IMR-90 (cell line): Measurements from ENCODE around the gene ERC2. TPM values are rescaled to one million over a fixed set of nuclear protein-coding genes. Genes with fewer than 3 reads are reported as not detected.

Source experiments
- ATAC-seq: fragments of 200-7000 bp; cut with Tn5 transposase; 2 replicates; pipeline ENCODE4 v1.9.1; 2020; ENCODE audit warnings: low read depth, mild to moderate bottlenecking, moderate library complexity
- BruUV-seq: library from RNA; stranded (reverse); fragments of 400-500 nt; replicated peaks from 2 replicates; lab custom pipeline; 2021; lab: Mats Ljungman, UMichigan
- CTCF ChIA-PET: fragments of 300-600 bp; formaldehyde crosslinking; extraction: SDS; loops from one replicate; lab custom pipeline; 2021; ENCODE audit warnings: antibody characterized with exemption; lab: Yijun Ruan, JAX
- POLR2A ChIA-PET: fragments of 300-600 bp; sonication (Branson Sonifier 250); formaldehyde crosslinking; loops from one replicate; lab custom pipeline; 2022; ENCODE audit warnings: antibody characterized with exemption; ENCODE audit not compliant: unreplicated experiment; lab: Charles Lee
- DNase-seq: peaks from one replicate; pipeline ENCODE4 v3.0.0; 2013
- H2AFZ ChIP-seq: replicated peaks from 2 replicates; pipeline ENCODE3; 2013; ENCODE audit warnings: low read length, mild to moderate bottlenecking; ENCODE audit not compliant: poor library complexity
- H2AK5ac ChIP-seq: 2 replicates; pipeline ENCODE4 v1.6.1; 2013; ENCODE audit warnings: low read depth, low read length, inconsistent platforms
- H2AK9ac ChIP-seq: replicated peaks from 2 replicates; pipeline ENCODE3; 2013; ENCODE audit warnings: mild to moderate bottlenecking, low read depth, low read length, moderate library complexity; ENCODE audit not compliant: poor library complexity
- H2BK120ac ChIP-seq: 2 replicates; pipeline ENCODE4 v1.6.1; 2013; ENCODE audit warnings: low read depth, low read length, inconsistent platforms
- H2BK15ac ChIP-seq: 3 replicates; pipeline ENCODE4 v1.6.1; 2013; ENCODE audit warnings: low read depth, low read length, inconsistent platforms
- H2BK20ac ChIP-seq: 2 replicates; pipeline ENCODE4 v1.6.1; 2013; ENCODE audit warnings: low read depth, mild to moderate bottlenecking, inconsistent platforms, low read length, moderate library complexity
- H2BK5ac ChIP-seq: 2 replicates; pipeline ENCODE4 v1.6.1; 2013; ENCODE audit warnings: mild to moderate bottlenecking, low read depth, low read length, inconsistent platforms; ENCODE audit not compliant: poor library complexity, severe bottlenecking
- H3K14ac ChIP-seq: replicated peaks from 2 replicates; pipeline ENCODE4 v1.6.1; 2013; ENCODE audit warnings: low read depth, low read length, inconsistent platforms
- H3K18ac ChIP-seq: 2 replicates; pipeline ENCODE4 v1.6.1; 2013; ENCODE audit warnings: low read depth, low read length, control low read depth
- H3K23ac ChIP-seq: 2 replicates; pipeline ENCODE4 v1.6.1; 2013; ENCODE audit warnings: low read depth, low read length, inconsistent platforms
- H3K27ac ChIP-seq: 2 replicates; pipeline ENCODE4 v1.5.1; 2013; ENCODE audit warnings: mild to moderate bottlenecking, control low read depth, low read length; ENCODE audit not compliant: insufficient read depth
- H3K27me3 ChIP-seq: 2 replicates; pipeline ENCODE4 v1.6.1; 2013; ENCODE audit warnings: low read length; ENCODE audit not compliant: control insufficient read depth, insufficient read depth
- H3K36me3 ChIP-seq: 2 replicates; pipeline ENCODE4 v1.6.1; 2013; ENCODE audit warnings: low read length, mixed read lengths; ENCODE audit not compliant: control insufficient read depth, insufficient read depth
- H3K4ac ChIP-seq: 2 replicates; pipeline ENCODE4 v1.6.1; 2013; ENCODE audit warnings: low read depth, low read length, inconsistent platforms
- H3K4me1 ChIP-seq: 2 replicates; pipeline ENCODE4 v1.6.1; 2013; ENCODE audit warnings: low read length, mixed read lengths; ENCODE audit not compliant: control insufficient read depth, insufficient read depth
- H3K4me2 ChIP-seq: 2 replicates; pipeline ENCODE4 v1.6.1; 2013; ENCODE audit warnings: low read depth, mild to moderate bottlenecking, control low read depth, low read length, moderate library complexity
- H3K4me3 ChIP-seq: 2 replicates; pipeline ENCODE4 v1.5.1; 2013; ENCODE audit warnings: low read depth, mild to moderate bottlenecking, control low read depth, low read length, moderate library complexity; ENCODE audit not compliant: insufficient read depth
- H3K56ac ChIP-seq: 2 replicates; pipeline ENCODE4 v1.6.1; 2013; ENCODE audit warnings: low read length, inconsistent platforms; ENCODE audit not compliant: insufficient read depth; ENCODE audit errors: extremely low read depth
- H3K79me1 ChIP-seq, 2 experiments: 2 replicates each; pipeline ENCODE4 v1.6.1; 2013; ENCODE audit warnings: low read length in 2 of 2, inconsistent platforms in 1 of 2, low read depth in 1 of 2
- H3K9ac ChIP-seq: 2 replicates; pipeline ENCODE4 v1.6.1; 2013; ENCODE audit warnings: low read depth, low read length, control low read depth
- H3K9me1 ChIP-seq: 2 replicates; pipeline ENCODE4 v1.6.1; 2013; ENCODE audit warnings: low read length, inconsistent platforms; ENCODE audit not compliant: insufficient read depth
- H3K9me3 ChIP-seq: 2 replicates; pipeline ENCODE4 v1.6.1; 2013; ENCODE audit warnings: low read length; ENCODE audit not compliant: control insufficient read depth, insufficient read depth
- H4K20me1 ChIP-seq: 2 replicates; pipeline ENCODE4 v1.6.1; 2013; ENCODE audit warnings: low read length, inconsistent platforms; ENCODE audit not compliant: insufficient read depth
- H4K5ac ChIP-seq: 2 replicates; pipeline ENCODE4 v1.6.1; 2013; ENCODE audit warnings: mild to moderate bottlenecking, low read depth, low read length, control low read depth
- H4K8ac ChIP-seq, 2 experiments: 2 replicates each; pipeline ENCODE4 v1.6.1; 2013; ENCODE audit warnings: low read depth in 2 of 2, low read length in 2 of 2, control low read depth in 1 of 2, inconsistent platforms in 1 of 2
- H4K91ac ChIP-seq: 2 replicates; pipeline ENCODE4 v1.6.1; 2013; ENCODE audit warnings: low read depth, low read length, inconsistent platforms; ENCODE audit not compliant: insufficient read depth
- BHLHE40 ChIP-seq: fragments of 150-350 bp; IDR thresholded peaks from 2 replicates; pipeline ENCODE4 v1.6.1; 2016; ENCODE audit warnings: mild to moderate bottlenecking, low read depth, low read length
- CEBPB ChIP-seq: IDR thresholded peaks from 2 replicates; pipeline ENCODE4 v1.6.1; 2012; ENCODE audit warnings: low read depth, low read length, improper control_type of control experiment
- CHD1 ChIP-seq: IDR thresholded peaks from 2 replicates; pipeline ENCODE4 v1.6.1; 2012; ENCODE audit warnings: low read depth, low read length, improper control_type of control experiment
- CTCF ChIP-seq: conservative IDR thresholded peaks from 2 replicates; pipeline ENCODE4 v1.5.1; 2012; ENCODE audit warnings: mild to moderate bottlenecking, low read depth, low read length, improper control_type of control experiment
- ELK1 ChIP-seq: fragments of 150-350 bp; IDR thresholded peaks from 2 replicates; pipeline ENCODE4 v1.6.1; 2016; ENCODE audit warnings: low read depth, mild to moderate bottlenecking, low read length, moderate library complexity, borderline replicate concordance
- FOS ChIP-seq: fragments of 150-350 bp; IDR thresholded peaks from 2 replicates; pipeline ENCODE4 v1.6.1; 2016; ENCODE audit warnings: low read depth, low read length
- MAFK ChIP-seq: IDR thresholded peaks from 2 replicates; pipeline ENCODE4 v1.6.1; 2012; ENCODE audit warnings: low read depth, low read length, improper control_type of control experiment
- MAZ ChIP-seq: IDR thresholded peaks from 2 replicates; pipeline ENCODE4 v1.6.1; 2012; ENCODE audit warnings: low read depth, mild to moderate bottlenecking, low read length, improper control_type of control experiment, moderate library complexity, borderline replicate concordance
- MXI1 ChIP-seq: IDR thresholded peaks from 2 replicates; pipeline ENCODE4 v1.6.1; 2012; ENCODE audit warnings: low read depth, mild to moderate bottlenecking, low read length, moderate library complexity, borderline replicate concordance
- NFE2L2 ChIP-seq: fragments of 150-350 bp; IDR thresholded peaks from 2 replicates; pipeline ENCODE4 v1.6.1; 2016; ENCODE audit warnings: low read depth, mild to moderate bottlenecking, low read length
- POLR2A ChIP-seq: IDR thresholded peaks from 2 replicates; pipeline ENCODE4 v1.6.1; 2012; ENCODE audit warnings: mild to moderate bottlenecking, low read depth, low read length
- RAD21 ChIP-seq: IDR thresholded peaks from 2 replicates; pipeline ENCODE4 v1.6.1; 2012; ENCODE audit warnings: low read length, improper control_type of control experiment
- RCOR1 ChIP-seq: IDR thresholded peaks from 2 replicates; pipeline ENCODE4 v1.6.1; 2012; ENCODE audit warnings: mild to moderate bottlenecking, low read length, improper control_type of control experiment; ENCODE audit not compliant: insufficient replicate concordance
- SMC3 ChIP-seq: fragments of 150-350 bp; IDR thresholded peaks from 2 replicates; pipeline ENCODE4 v1.6.1; 2016; ENCODE audit warnings: low read depth, mild to moderate bottlenecking, antibody characterized with exemption, low read length, moderate library complexity
- USF2 ChIP-seq: fragments of 150-350 bp; IDR thresholded peaks from 2 replicates; pipeline ENCODE4 v1.6.1; 2017; ENCODE audit warnings: mild to moderate bottlenecking, antibody characterized with exemption, low read length, low read depth
- WGBS, 2 experiments: methylation state at CpG; one replicate each; pipeline versions ENCODE4 v1.1.5 to v1.1.7; 2013; ENCODE audit warnings: missing lambda C conversion rate in 2 of 2; ENCODE audit not compliant: insufficient read length in 1 of 2; ENCODE audit errors: extremely low coverage in 2 of 2; 5-methylcytosine and 5-hydroxymethylcytosine counted together
- dilution Hi-C: fragments of 300-500 bp; cut with HindIII; formaldehyde crosslinking; loops from one replicate; pipeline ENCODE4 v1.14.3; 2018; ENCODE audit warnings: low sequenced_read_pairs; ENCODE audit not compliant: unreplicated experiment
- in situ Hi-C: fragments of 300-500 bp; cut with MboI; formaldehyde crosslinking; loops from 3 replicates; pipeline ENCODE4 v1.14.3; 2019; ENCODE audit warnings: low sequenced_read_pairs, inconsistent platforms, mixed read lengths
- intact Hi-C: fragments of 100-400 bp; cut with micrococcal nuclease; formaldehyde crosslinking; loops from 2 replicates; pipeline ENCODE4 v1.10.0; 2022
- polyA plus RNA-seq, 3 experiments: library from polyadenylated mRNA; depleted of rRNA; stranded (reverse); fragments of >200 nt; gene quantifications; 2 replicates each; pipeline ENCODE4 v1.2.3, GENCODE V29; 2012; ENCODE audit warnings: low replicate concordance in 1 of 3
- total RNA-seq: library from RNA; depleted of rRNA; stranded (reverse); fragments of >200 nt; gene quantifications from 2 replicates; pipeline ENCODE4 v1.2.3, GENCODE V29; 2012

The ERC2 gene
- total and polyA plus RNA-seq, 2 of the 4 experiments (the other 2 are of a cell fraction), result 0.17 to 0.18 TPM

GRCh38 chr3:55546866-55547669, 921.2 kb downstream of the ERC2 start:
- Histone ChIP-seq H3K14ac (no peak overlapping the region), H3K4ac (no peak overlapping the region), H3K18ac (no peak overlapping the region), H4K8ac (no peak overlapping the region), H3K23ac (no peak overlapping the region), H2BK15ac (no peak overlapping the region), H2AK5ac (no peak overlapping the region), H3K4me2 (no peak overlapping the region), H3K4me3 (no peak overlapping the region), H3K4me1 (no peaks in the 10 kb centered on the region; the same call in 1 of the 2 replicates), H3K56ac (no peak overlapping the region), H3K27me3 (peaks cover 16% of the 10 kb centered on the region), H3K9me3 (no peaks in the 10 kb centered on the region), H3K9me1 (no peaks in the 10 kb centered on the region), H3K27ac (no peak overlapping the region), H3K9ac (no peak overlapping the region), H2AK9ac (no peak overlapping the region), H4K91ac (no peak overlapping the region), H4K5ac (no peak overlapping the region), H3K36me3 (no peaks in the 10 kb centered on the region), H2AFZ (no peak overlapping the region), H4K20me1 (no peaks in the 10 kb centered on the region), H2BK120ac (no peak overlapping the region), H2BK5ac (no peak overlapping the region), H3K79me1 (no peaks in the 10 kb centered on the region), H2BK20ac (no peak overlapping the region)
- dilution Hi-C loops, result no loop called here
- ATAC-seq (no peak), DNase-seq (no peak)
- no TSS peak for BruUV-seq
- ChIA-PET CTCF (interaction anchor here (0.6 kb wide), 1 partner anchor 65 kb away, joined by 3 read pairs; no protein-coding TSS in a partner anchor), POLR2A (no interaction called here)
- intact Hi-C loops, result no loop called here
- WGBS, 2 experiments, result 91% methylated on average over 11 of the region's 22 CpGs; no CpG with 5 or more reads in 1 of the 2 experiments
- in situ Hi-C loops, result no loop called here
- no peak for TF ChIP-seq POLR2A
- TF ChIP-seq CHD1, result no peak
- no peak for TF ChIP-seq RAD21
- no peak for TF ChIP-seq MAZ
- no peak for TF ChIP-seq MAFK
- no peak for TF ChIP-seq FOS
- TF ChIP-seq SMC3, result no peak
- no peak for TF ChIP-seq CTCF
- no peak for TF ChIP-seq ELK1
- TF ChIP-seq MXI1, result no peak
- no peak for TF ChIP-seq RCOR1
- no peak for TF ChIP-seq CEBPB
- TF ChIP-seq BHLHE40, result no peak
- TF ChIP-seq USF2, result no peak
- TF ChIP-seq NFE2L2, result no peak
